H1 (cell line): Measurements from ENCODE around the gene TEX44. TPM values are rescaled to one million over a fixed set of nuclear protein-coding genes. Genes with fewer than 3 reads are reported as not detected.

Source experiments
- CTCF ChIA-PET: fragments of 300-600 bp; sonication (Branson Sonifier 250); formaldehyde crosslinking; loops from one replicate; lab custom pipeline; 2021; ENCODE audit not compliant: partially characterized antibody; lab: Charles Lee
- POLR2A ChIA-PET: fragments of 300-600 bp; sonication (Branson Sonifier 250); formaldehyde crosslinking; loops from one replicate; lab custom pipeline; 2021; ENCODE audit warnings: inconsistent platforms; ENCODE audit not compliant: partially characterized antibody; lab: Charles Lee
- DNase-seq, 2 experiments: peaks; one replicate each; pipeline versions ENCODE4 v3.0.0 to v3.0.0-alpha.2; 2010 to 2022; ENCODE audit warnings: low spot score in 2 of 2, low read depth in 1 of 2, mixed read lengths in 1 of 2
- FAIRE-seq: peaks from 2 replicates; lab custom pipeline; 2011; peaks lifted over from hg19 to GRCh38; lab: Jason Lieb, UNC
- H2AFZ ChIP-seq: 2 replicates; pipeline ENCODE4 v1.8.1; 2012; ENCODE audit warnings: low read length, inconsistent platforms
- H2AK5ac ChIP-seq: 2 replicates; pipeline ENCODE4 v1.6.1; 2013; ENCODE audit warnings: low read depth, low read length
- H2BK120ac ChIP-seq: replicated peaks from 2 replicates; pipeline ENCODE3; 2013; ENCODE audit warnings: low read depth, low read length, inconsistent platforms
- H2BK12ac ChIP-seq: 2 replicates; pipeline ENCODE4 v1.6.1; 2013; ENCODE audit warnings: low read depth, low read length
- H2BK15ac ChIP-seq: 2 replicates; pipeline ENCODE4 v1.6.1; 2013; ENCODE audit warnings: low read length
- H2BK20ac ChIP-seq: 2 replicates; pipeline ENCODE4 v1.6.1; 2013; ENCODE audit warnings: low read length
- H2BK5ac ChIP-seq: 2 replicates; pipeline ENCODE4 v1.6.1; 2013; ENCODE audit warnings: low read depth, low read length
- H3K14ac ChIP-seq: 2 replicates; pipeline ENCODE4 v1.6.1; 2013; ENCODE audit warnings: inconsistent platforms; ENCODE audit not compliant: insufficient read length
- H3K18ac ChIP-seq: 2 replicates; pipeline ENCODE4 v1.6.1; 2013; ENCODE audit warnings: low read length; ENCODE audit errors: extremely low read depth
- H3K23ac ChIP-seq: 2 replicates; pipeline ENCODE4 v1.6.1; 2013; ENCODE audit warnings: inconsistent platforms; ENCODE audit not compliant: insufficient read length
- H3K23me2 ChIP-seq: 2 replicates; pipeline ENCODE4 v1.6.1; 2013; ENCODE audit warnings: low read depth, low read length
- H3K27ac ChIP-seq: 2 replicates; pipeline ENCODE4 v1.6.1; 2011; ENCODE audit warnings: low read depth, low read length, inconsistent platforms
- H3K27me3 ChIP-seq, 4 experiments: replicated peaks in 1 of 4; 1 replicate in 1 of 4; 2 replicates in 3 of 4; pipeline versions ENCODE4 v1.6.1 to v1.8.1; 2011 to 2013; ENCODE audit warnings: low read length in 3 of 4, mild to moderate bottlenecking in 3 of 4, inconsistent platforms in 2 of 4, mixed read lengths in 2 of 4, moderate library complexity in 1 of 4; ENCODE audit not compliant: control insufficient read depth in 3 of 4, insufficient read depth in 3 of 4; ENCODE audit errors: extremely low read depth in 1 of 4
- H3K36me3 ChIP-seq, 4 experiments: 2 replicates each; pipeline versions ENCODE4 v1.6.1 to v1.8.1; 2011 to 2013; ENCODE audit warnings: mild to moderate bottlenecking in 4 of 4, low read length in 3 of 4, moderate library complexity in 2 of 4, control low read depth in 1 of 4, inconsistent platforms in 1 of 4; ENCODE audit not compliant: insufficient read depth in 4 of 4, control insufficient read depth in 2 of 4
- H3K4ac ChIP-seq: replicated peaks from 2 replicates; pipeline ENCODE3; 2013; ENCODE audit warnings: low read length, low read depth, mixed read lengths, inconsistent platforms; ENCODE audit not compliant: insufficient read length
- H3K4me1 ChIP-seq, 4 experiments: replicated peaks in 1 of 4; 1 replicate in 1 of 4; 2 replicates in 3 of 4; pipeline versions ENCODE4 v1.6.1 to v1.8.1; 2011 to 2013; ENCODE audit warnings: low read length in 3 of 4, inconsistent platforms in 2 of 4, mixed read lengths in 1 of 4; ENCODE audit not compliant: insufficient read depth in 4 of 4, control insufficient read depth in 3 of 4
- H3K4me2 ChIP-seq, 2 experiments: 2 replicates each; pipeline versions ENCODE4 v1.6.1 to v1.8.1; 2011 to 2013; ENCODE audit warnings: low read depth in 2 of 2, low read length in 2 of 2, control low read depth in 1 of 2, inconsistent platforms in 1 of 2, mild to moderate bottlenecking in 1 of 2; ENCODE audit not compliant: insufficient read depth in 1 of 2
- H3K4me3 ChIP-seq, 4 experiments: fragments of 200-600, 300-600 bp in 1 of 4; sonication (generic), shearing (Covaris generic), sonication (Bioruptor Twin) in 1 of 4; 2 replicates each; pipeline versions ENCODE4 v1.5.1 to v1.8.1; 2011 to 2016; ENCODE audit warnings: low read length in 4 of 4, low read depth in 3 of 4, control low read depth in 2 of 4, inconsistent platforms in 2 of 4, mild to moderate bottlenecking in 2 of 4, mixed read lengths in 1 of 4, moderate library complexity in 1 of 4; ENCODE audit not compliant: insufficient read depth in 2 of 4; ENCODE audit errors: extremely low read depth in 1 of 4
- H3K56ac ChIP-seq: replicated peaks from 2 replicates; pipeline ENCODE3; 2013; ENCODE audit warnings: low read depth, mild to moderate bottlenecking, mixed read lengths, low read length, inconsistent platforms; ENCODE audit not compliant: insufficient read length
- H3K79me1 ChIP-seq: 2 replicates; pipeline ENCODE4 v1.6.1; 2013; ENCODE audit warnings: low read depth, low read length, control low read depth
- H3K79me2 ChIP-seq, 2 experiments: 2 replicates each; pipeline versions ENCODE4 v1.6.1 to v1.8.1; 2012 to 2013; ENCODE audit warnings: low read length in 2 of 2, mild to moderate bottlenecking in 2 of 2, inconsistent platforms in 1 of 2; ENCODE audit not compliant: insufficient read depth in 2 of 2, control insufficient read depth in 1 of 2
- H3K9ac ChIP-seq, 4 experiments: replicated peaks in 1 of 4; 1 replicate in 1 of 4; 2 replicates in 3 of 4; pipeline versions ENCODE4 v1.6.1 to v1.8.1; 2011 to 2013; ENCODE audit warnings: low read depth in 3 of 4, low read length in 3 of 4, control low read depth in 2 of 4, mild to moderate bottlenecking in 2 of 4, moderate library complexity in 2 of 4, inconsistent platforms in 1 of 4; ENCODE audit errors: extremely low read depth in 1 of 4
- H3K9me3 ChIP-seq, 2 experiments: 2 replicates each; pipeline versions ENCODE4 v1.6.1 to v1.8.1; 2012 to 2013; ENCODE audit warnings: mild to moderate bottlenecking in 2 of 2, moderate library complexity in 2 of 2, control low read depth in 1 of 2, inconsistent platforms in 1 of 2, low read depth in 1 of 2, low read length in 1 of 2, mixed read lengths in 1 of 2; ENCODE audit not compliant: insufficient read depth in 2 of 2
- H4K20me1 ChIP-seq, 2 experiments: replicated peaks in 1 of 2; 2 replicates each; pipeline versions ENCODE3 to v1.8.1; 2011 to 2013; ENCODE audit warnings: inconsistent platforms in 2 of 2, low read length in 2 of 2, mild to moderate bottlenecking in 1 of 2; ENCODE audit not compliant: insufficient read depth in 2 of 2, control insufficient read depth in 1 of 2
- H4K5ac ChIP-seq: 2 replicates; pipeline ENCODE4 v1.6.1; 2013; ENCODE audit warnings: low read length, low read depth, mixed read lengths, inconsistent platforms; ENCODE audit not compliant: insufficient read length
- H4K8ac ChIP-seq: 2 replicates; pipeline ENCODE4 v1.8.0; 2013; ENCODE audit warnings: mild to moderate bottlenecking, moderate library complexity, low read length, inconsistent platforms; ENCODE audit not compliant: insufficient read depth; ENCODE audit errors: extremely low read depth
- H4K91ac ChIP-seq: replicated peaks from 2 replicates; pipeline ENCODE3; 2013; ENCODE audit warnings: low read length, mixed read lengths, inconsistent platforms; ENCODE audit not compliant: insufficient read length
- BCL11A ChIP-seq, 2 experiments: IDR thresholded peaks; one replicate each; pipeline ENCODE4 v1.6.1; 2011; ENCODE audit warnings: low read depth in 2 of 2, low read length in 2 of 2, mild to moderate bottlenecking in 2 of 2
- BRCA1 ChIP-seq: IDR thresholded peaks from 2 replicates; pipeline ENCODE4 v1.6.1; 2012; ENCODE audit warnings: low read depth, low read length, improper control_type of control experiment
- CEBPB ChIP-seq: IDR thresholded peaks from 2 replicates; pipeline ENCODE4 v1.6.1; 2012; ENCODE audit warnings: low read depth, low read length
- CHD1 ChIP-seq: IDR thresholded peaks from 2 replicates; pipeline ENCODE4 v1.6.1; 2012; ENCODE audit warnings: low read depth, low read length, improper control_type of control experiment
- E2F6 ChIP-seq: IDR thresholded peaks from 2 replicates; pipeline ENCODE4 v1.6.1; 2012; ENCODE audit warnings: inconsistent platforms
- KDM4A ChIP-seq: IDR thresholded peaks from one replicate; pipeline ENCODE4 v1.7.1; 2012; ENCODE audit warnings: low read depth, mild to moderate bottlenecking, moderate library complexity, low read length, inconsistent platforms; ENCODE audit not compliant: severe bottlenecking
- RAD21 ChIP-seq, 2 experiments: IDR thresholded peaks in 1 of 2; conservative IDR thresholded peaks in 1 of 2; 2 replicates each; pipeline ENCODE4 v1.6.1; 2011; ENCODE audit warnings: low read depth in 2 of 2, low read length in 2 of 2, improper control_type of control experiment in 1 of 2, inconsistent platforms in 1 of 2, mild to moderate bottlenecking in 1 of 2, moderate library complexity in 1 of 2
- RFX5 ChIP-seq: IDR thresholded peaks from 2 replicates; pipeline ENCODE4 v1.6.1; 2011; ENCODE audit warnings: low read depth, low read length, improper control_type of control experiment, borderline replicate concordance
- RNF2 ChIP-seq: fragments of 200-900, 300-1000 bp; sonication (generic); IDR thresholded peaks from 2 replicates; pipeline ENCODE4 v1.7.1; 2016; ENCODE audit warnings: borderline replicate concordance, low read depth, mild to moderate bottlenecking, antibody characterized with exemption, low read length; ENCODE audit not compliant: poor library complexity, severe bottlenecking; ENCODE audit errors: missing control alignments
- SIN3A ChIP-seq, 2 experiments: IDR thresholded peaks in 1 of 2; conservative IDR thresholded peaks in 1 of 2; 2 replicates each; pipeline ENCODE4 v1.6.1; 2011 to 2012; ENCODE audit warnings: low read length in 2 of 2, improper control_type of control experiment in 1 of 2, low read depth in 1 of 2, mild to moderate bottlenecking in 1 of 2
- TCF12 ChIP-seq: IDR thresholded peaks from 2 replicates; pipeline ENCODE4 v1.6.1; 2011; ENCODE audit warnings: low read depth, mild to moderate bottlenecking, low read length
- WGBS, 2 experiments: shearing (Covaris generic) in 1 of 2; methylation state at CpG; one replicate each; pipeline versions ENCODE4 v1.1.6 to v1.1.7; 2013 to 2015; ENCODE audit warnings: low lambda C conversion rate in 2 of 2, mixed read lengths in 2 of 2, inconsistent platforms in 1 of 2, low coverage in 1 of 2, missing lambda C conversion rate in 1 of 2; ENCODE audit not compliant: insufficient replicate concordance in 2 of 2, insufficient coverage in 1 of 2, insufficient read length in 1 of 2; ENCODE audit errors: extremely low coverage in 1 of 2, missing lambda C conversion rate in 1 of 2; 5-methylcytosine and 5-hydroxymethylcytosine counted together
- polyA plus RNA-seq, 7 experiments: library from polyadenylated mRNA; depleted of rRNA in 3 of 7; stranded (reverse) in 5 of 7; unstranded in 2 of 7; fragments of >200 nt in 5 of 7; fragments of 200-250 nt in 2 of 7; gene quantifications; 1 replicate in 5 of 7; 2 replicates in 1 of 7; 4 replicates in 1 of 7; pipeline versions ENCODE4 v1.2.1 to v1.2.3, GENCODE V29; 2011 to 2013; ENCODE audit warnings: missing spikeins in 2 of 7, mixed read lengths in 2 of 7
- total RNA-seq: library from RNA; stranded (reverse); fragmentation: NEBNext Ultra II Directional; extraction: Animal tissue kit (Norgen Biotek cat#: 25700); gene quantifications from 2 replicates; pipeline ENCODE4 v1.2.1, GENCODE V29; 2021

TEX44 gene
- total and polyA plus RNA-seq, 2 of the 8 experiments (the other 6 are each of a cell fraction or from before 2014, with no cell fraction given), result not detected

GRCh38 chr2:231632559-231633142, 40.0 kb downstream of the TEX44 start:
- Histone ChIP-seq H3K27ac (no peak overlapping the region), H3K4me3 (no peak overlapping the region), H2AFZ (no peak overlapping the region), H3K23ac (no peak overlapping the region), H4K5ac (no peak overlapping the region), H3K36me3 (no peaks in the 10 kb centered on the region), H3K56ac (no peak overlapping the region), H2BK12ac (no peak overlapping the region), H3K9ac (no peak overlapping the region), H2BK5ac (no peak overlapping the region), H3K18ac (no peak overlapping the region), H4K8ac (no peak overlapping the region), H4K20me1 (no peaks in the 10 kb centered on the region), H2BK20ac (no peak overlapping the region), H3K79me1 (no peaks in the 10 kb centered on the region), H3K27me3 (no peaks in the 10 kb centered on the region), H3K9me3 (no peaks in the 10 kb centered on the region), H3K4me2 (no peak overlapping the region), H3K4me1 (peaks cover 0 to 6% (median 3%) of the 10 kb centered on the region in 4 experiments; a peak in 4 of 7 replicates), H3K23me2 (peaks cover 2% of the 10 kb centered on the region; the same call in 1 of the 2 replicates), H2BK15ac (no peak overlapping the region), H4K91ac (no peak overlapping the region), H3K79me2 (no peaks in the 10 kb centered on the region), H2AK5ac (no peak overlapping the region), H2BK120ac (no peak overlapping the region), H3K14ac (no peak overlapping the region), H3K4ac (no peak overlapping the region)
- CTCF ChIA-PET, result interaction anchor here (0.5 to 4.9 kb wide), 13 partner anchors 8 to 168 kb away, joined by 3 to 31 read pairs (median 4); no protein-coding TSS in a partner anchor
- FAIRE-seq (no peak), DNase-seq (no peak)
- POLR2A ChIA-PET, result interaction anchor here (0.7 to 3.9 kb wide), 11 partner anchors 10 to 168 kb away, joined by 3 to 23 read pairs (median 4); partner anchors contain the start of genes NCL and PTMA
- 90% methylated on average over 14 of the region's 14 CpGs; no CpG with 5 or more reads in 1 of the 2 experiments for WGBS, 2 experiments
- no peak for TF ChIP-seq CHD1
- no peak for TF ChIP-seq BRCA1
- TF ChIP-seq KDM4A, result no peak
- no peak for TF ChIP-seq RAD21 (IDR thresholded peaks at IDR 0.05 in 1 of 2, conservative IDR thresholded peaks at IDR 0.05 in 1 of 2; ENCODE audit: low read depth in 2 of 2, low read length in 2 of 2)
- no peak for TF ChIP-seq RNF2
- no peak for TF ChIP-seq E2F6
- TF ChIP-seq BCL11A (IDR thresholded peaks at IDR 0.05; ENCODE audit: low read depth in 2 of 2, low read length in 2 of 2), result no peak
- TF ChIP-seq TCF12, result no peak
- TF ChIP-seq CEBPB, result no peak
- no peak for TF ChIP-seq SIN3A (conservative IDR thresholded peaks at IDR 0.05 in 1 of 2, IDR thresholded peaks at IDR 0.05 in 1 of 2; ENCODE audit: low read depth in 1 of 2, low read length in 2 of 2)
- no peak for TF ChIP-seq RFX5
